NCI-H128 (cell line): ENCODE measurements around the gene RBMS3.

ENCODE experiments used
- DNase-seq: peaks from one replicate; lab custom pipeline; 2025; ENCODE audit not compliant: unreplicated experiment; lab: John Stamatoyannopoulos, UW

RBMS3 gene

GRCh38 chr3:29426302-29427226 is 145.7 kb downstream of the RBMS3 start:
- no peak for DNase-seq

GRCh38 chr3:29427266-29428103 is 146.6 kb downstream of the RBMS3 start:
- DNase-seq: no peak

DNA sequence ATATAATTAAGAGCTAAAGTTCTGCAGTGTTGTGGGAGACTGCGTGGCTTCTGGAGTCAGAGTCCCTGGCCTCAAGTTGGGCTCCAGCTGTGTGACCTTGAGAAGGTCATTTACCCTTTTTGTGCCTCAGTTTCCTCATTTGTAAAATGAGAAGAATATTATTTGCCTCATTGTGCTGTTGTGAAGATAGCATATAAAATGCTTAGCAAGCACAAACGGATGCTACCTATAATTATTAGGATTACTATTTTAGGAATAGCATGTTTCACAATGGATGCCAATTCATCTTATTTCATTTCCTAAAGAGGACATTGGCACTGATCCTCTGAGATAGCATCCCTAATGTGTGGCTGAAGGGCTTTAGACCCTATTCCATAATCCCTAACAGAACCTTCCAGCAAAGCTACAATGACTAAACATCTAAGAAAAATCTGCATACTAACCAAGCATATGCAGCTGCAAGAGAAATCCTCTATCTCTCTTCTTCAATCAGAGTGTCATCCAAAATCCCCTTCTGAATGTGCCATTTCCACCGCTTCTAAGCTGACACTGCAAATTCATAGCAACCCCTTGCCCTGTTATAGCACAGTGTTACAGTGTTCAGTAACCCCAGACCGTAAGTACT is 148.3 kb downstream of the RBMS3 start:
- no peak for DNase-seq

- no peak for DNase-seq
Observed at GRCh38 chr3:29430558-29430971, 149.7 kb downstream of the RBMS3 start.

DNA sequence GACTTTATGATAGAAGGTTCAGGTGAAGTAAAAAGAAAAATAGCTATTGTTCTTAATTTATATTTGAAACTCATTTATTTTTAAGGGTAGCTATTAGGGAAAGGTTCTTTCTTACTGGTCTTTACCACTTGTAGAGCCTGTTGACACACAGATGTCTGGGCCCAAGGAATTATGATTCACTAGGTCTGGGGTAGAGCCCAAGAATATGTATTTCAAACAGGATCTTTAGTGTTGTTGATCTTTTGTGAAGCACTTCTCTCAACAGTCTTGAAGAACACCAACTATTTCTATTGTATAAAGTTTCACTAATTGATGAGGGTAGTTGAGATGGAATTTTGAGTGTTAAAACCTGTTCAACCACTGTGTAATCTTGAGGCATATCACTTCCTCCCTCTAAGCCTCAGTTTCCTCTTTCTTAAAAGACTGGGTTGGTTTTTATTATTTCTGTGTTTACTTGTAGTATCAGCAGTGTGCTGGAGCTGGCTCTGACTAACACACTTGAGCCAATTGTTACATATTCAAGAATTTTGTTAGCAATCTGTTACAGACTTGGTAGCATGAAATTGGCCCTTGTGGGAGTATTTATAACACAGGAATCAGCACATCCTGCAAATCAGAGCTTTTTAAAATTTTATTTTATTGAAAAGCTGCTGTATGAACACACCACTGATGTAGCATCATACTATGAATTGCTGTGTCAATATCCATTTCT is 155.9 kb downstream of the RBMS3 start:
- DNase-seq: no peak

DNA sequence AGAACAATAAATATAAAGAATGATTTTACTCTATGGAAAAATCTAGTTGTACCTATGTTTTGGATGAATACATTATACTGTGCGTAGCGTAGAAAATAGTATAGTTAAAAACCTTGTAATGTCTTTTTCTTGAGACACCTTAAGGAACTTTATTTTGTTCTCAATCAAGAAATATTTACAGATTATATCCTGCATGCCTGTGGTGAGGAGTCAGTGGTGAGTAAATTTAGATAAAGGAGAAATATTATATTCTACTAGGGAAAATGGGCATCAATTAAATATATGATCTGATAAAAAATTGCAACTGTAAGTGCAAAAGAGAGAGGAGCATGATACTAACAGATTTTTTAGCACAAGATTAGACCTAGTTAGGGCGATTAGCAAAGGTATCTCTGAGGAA is 157.7 kb downstream of the RBMS3 start:
- no peak for DNase-seq

DNA sequence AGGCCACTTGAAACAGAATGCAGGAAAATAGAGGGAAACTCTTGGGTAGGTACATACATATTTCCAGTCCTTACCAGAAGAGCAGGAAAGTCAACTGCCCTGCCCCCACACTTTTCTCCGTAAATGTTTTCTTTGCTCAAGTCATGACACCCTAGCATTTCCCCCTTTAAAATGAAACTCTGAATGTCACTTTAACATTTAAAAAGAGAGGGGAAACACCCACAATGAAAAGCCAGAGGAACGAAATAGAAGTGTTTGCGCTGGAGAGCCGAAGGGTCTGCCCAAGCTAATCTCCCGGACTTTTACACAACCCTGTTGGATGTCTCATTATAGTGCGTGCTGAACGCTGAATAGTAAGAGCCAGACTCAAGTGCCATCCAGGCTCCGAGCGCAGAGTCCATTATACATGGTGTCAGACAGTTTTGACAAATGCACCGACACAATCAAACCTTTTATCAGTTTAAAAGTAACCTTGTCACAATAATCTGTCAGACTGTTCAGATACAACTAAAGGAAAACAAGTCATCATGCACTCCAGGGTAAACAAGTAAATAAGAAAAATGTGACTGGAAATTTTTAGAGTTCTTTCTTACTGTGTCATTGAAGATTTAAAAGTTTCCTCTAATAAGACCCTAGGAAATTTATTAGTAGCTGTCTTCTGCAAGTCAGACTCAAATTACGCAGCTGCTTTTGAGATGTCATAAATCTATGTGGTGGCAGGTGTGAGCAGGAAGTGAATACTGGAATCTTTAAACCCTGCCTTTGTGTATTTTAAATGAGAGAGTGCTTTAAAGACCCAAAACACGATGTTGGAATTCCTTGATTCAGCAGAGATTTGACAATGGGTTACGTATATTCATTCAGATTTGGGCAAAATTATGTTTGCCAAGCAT is 159.8 kb downstream of the RBMS3 start:
- DNase-seq: peak; percentile 71

- DNase-seq: no peak
Observed at GRCh38 chr3:29441422-29441821, 160.6 kb downstream of the RBMS3 start.

DNA sequence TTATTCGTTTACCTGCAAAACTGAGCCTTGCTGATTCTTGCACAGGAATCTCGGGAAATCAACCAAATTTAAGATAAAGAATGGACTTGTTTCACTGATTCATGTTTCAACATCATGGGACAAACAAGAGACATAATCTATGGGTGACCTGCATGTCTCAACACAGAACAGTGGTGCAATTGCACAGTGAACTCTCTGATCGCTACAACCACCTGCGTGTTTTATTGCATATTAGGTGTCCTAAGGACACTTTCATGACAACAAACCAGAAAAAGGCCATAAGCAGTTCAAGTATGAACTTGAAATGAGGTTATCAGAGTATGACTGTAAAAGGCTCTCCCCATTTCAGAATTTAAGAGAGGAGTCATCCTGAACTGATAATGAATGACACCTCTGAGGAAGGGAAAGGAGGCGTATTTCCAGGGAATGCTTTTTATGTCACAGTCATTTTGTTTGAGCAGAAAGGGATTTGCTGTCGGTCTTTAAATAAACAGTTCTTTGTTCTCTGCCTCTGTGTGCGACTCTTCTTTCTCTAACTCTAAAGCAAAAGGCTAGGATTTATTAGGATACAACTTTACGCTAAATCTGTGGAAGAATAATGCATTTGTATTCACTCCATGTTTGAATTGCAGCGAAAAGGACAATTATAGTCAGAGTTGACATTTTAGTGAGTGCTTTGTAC is 167.2 kb downstream of the RBMS3 start:
- no peak for DNase-seq

GRCh38 chr3:29451920-29452319 is 171.0 kb downstream of the RBMS3 start:
- no peak for DNase-seq

DNA sequence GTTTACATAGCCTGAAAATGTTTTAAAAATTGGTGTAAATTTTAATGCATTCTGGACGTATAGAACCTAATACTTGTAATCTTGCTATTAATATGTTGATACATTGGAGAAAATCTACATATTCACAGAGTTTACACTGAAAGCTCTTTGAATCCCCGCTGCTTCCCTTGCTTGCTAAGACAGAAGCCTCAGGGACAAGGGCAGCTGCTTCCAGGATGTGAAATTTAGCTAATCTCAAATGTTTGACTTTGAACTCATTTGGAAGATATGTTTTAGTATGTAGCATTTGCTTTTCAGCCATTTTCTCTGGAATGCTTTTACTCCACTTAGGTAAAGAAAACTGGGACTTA is 172.0 kb downstream of the RBMS3 start:
- no peak for DNase-seq

DNA sequence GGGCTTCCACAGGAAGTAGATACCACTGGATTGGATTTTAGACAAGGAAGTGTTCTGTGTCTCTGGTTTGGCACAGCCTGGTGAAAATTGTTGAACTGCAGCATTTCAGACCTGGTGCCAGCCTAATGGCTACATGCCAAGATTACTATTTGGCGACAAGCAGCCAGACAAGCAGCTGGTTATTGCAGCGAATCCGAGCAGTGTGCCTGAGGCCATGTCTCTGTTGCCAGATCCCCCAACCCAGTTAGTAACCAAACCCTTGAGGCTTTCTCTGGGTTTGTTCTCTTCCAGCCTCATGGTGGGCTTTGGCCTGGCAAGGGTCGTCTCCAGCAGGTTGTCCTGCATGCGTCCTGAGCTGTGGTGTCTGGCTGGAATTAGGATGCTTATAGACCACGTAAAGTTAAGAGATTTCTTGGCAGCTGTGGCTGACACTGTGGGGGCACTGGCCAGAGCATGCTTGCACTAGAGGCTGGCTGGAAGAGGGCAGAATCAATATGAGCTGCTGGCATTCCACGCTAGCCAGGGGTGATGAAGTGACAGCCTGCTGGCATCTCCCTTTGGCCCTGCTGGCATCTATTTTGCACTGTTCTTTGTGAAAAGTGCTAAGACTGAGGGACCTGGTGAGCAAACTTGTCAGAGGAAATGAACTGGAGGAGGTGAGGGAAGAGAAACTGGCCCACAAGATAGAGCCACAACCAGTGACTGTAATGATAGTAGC is 172.6 kb downstream of the RBMS3 start:
- DNase-seq: no peak

DNA sequence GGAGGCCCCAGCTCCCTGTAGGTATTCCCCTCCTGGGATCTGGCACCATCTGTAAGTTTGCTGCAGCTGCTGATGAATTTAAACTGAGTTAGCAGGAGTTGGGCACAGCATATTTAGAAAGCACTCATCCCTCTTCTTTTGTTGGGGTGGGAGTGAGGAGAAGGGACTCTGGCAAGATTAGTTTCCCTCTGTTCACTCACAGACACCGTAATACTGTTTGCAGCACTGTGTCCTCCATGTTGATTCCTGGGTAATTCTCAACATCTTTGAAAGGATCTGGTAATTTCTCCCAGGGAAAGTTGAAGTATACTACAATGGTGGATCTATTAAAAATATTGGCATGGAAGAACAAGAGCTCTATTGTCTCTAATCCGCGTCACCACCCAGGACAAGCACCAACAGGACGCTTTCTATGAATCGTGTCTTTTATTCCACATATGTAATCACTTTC is 173.3 kb downstream of the RBMS3 start:
- no peak for DNase-seq

- DNase-seq: no peak
Observed at GRCh38 chr3:29456901-29457300, 176.0 kb downstream of the RBMS3 start.

DNA sequence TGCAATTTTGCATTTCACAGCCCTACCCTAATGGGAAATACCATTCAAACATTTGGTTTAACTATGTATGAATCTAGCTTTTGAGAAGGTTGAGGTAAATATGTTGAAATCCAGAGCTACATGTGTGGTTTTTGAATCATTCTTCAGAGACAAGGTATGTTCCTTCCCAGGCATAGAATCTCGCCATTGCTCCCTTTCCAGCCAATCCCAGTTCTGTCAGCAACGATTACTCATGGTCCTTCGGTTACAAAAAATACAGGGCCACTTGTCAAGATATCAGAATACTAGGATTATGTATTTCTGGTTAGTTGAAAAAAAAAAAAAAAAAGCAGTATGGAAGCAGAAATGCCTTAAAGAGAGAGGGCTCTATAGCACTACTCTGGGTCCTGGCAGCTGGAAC is 182.4 kb downstream of the RBMS3 start:
- DNase-seq: no peak

DNA sequence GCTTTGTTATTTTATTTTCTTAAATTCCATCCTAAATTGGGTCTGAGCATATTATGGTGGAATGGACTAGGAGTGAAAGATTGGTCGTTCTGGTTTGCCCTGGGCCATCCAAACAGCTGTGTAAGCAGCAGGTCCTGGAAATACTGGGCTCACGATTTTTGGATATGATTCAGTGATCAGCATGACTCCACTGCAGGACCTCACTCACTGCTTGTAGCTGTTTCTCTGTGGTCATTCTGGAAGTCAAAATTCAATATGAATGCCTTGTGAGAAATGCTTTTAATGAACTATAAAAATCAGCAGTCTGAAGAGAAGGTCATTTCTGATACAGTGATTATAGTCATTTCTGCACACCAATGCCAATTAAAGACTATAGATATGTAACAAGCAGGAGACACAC is 185.0 kb downstream of the RBMS3 start:
- no peak for DNase-seq

DNA sequence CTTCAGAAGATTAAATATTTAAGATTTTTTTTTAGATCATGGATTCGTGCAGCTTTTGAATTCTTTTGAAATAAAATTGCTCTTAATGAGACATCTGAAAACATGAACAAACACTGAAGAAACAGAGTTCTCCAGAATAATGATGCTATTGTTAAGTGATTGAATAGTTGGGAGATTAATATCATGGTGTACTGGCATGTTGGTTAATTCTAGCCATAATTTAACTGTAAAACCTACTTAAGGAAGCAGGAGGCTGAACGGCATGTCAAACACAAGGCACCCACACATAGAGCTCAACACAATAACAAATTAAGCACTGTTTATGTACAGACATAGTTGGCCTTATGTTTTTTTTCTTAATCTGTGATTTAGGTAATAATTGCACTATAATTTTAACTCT is 185.6 kb downstream of the RBMS3 start:
- DNase-seq: no peak

- DNase-seq: no peak
Observed at GRCh38 chr3:29468187-29468586, 187.3 kb downstream of the RBMS3 start.
